ENCODE results near the gene SELENOF.

GRCh38 chr1:86905875-86906274 is 8.1 kb downstream of the SELENOF start:
- TF ChIP-seq CTCF (IDR thresholded peaks at IDR 0.05): no peak
- TF ChIP-seq POLR2A (IDR thresholded peaks at IDR 0.05): no peak

All from Peyer's patch (tissue), 4 donors.